ENCODE data around the gene TJP1.
"Not testable (repeated sequence)": the region's sequence is repeated elsewhere in the genome, so short reads cannot be mapped to it uniquely, and the experiment has no call there.

The TJP1 gene

DNA sequence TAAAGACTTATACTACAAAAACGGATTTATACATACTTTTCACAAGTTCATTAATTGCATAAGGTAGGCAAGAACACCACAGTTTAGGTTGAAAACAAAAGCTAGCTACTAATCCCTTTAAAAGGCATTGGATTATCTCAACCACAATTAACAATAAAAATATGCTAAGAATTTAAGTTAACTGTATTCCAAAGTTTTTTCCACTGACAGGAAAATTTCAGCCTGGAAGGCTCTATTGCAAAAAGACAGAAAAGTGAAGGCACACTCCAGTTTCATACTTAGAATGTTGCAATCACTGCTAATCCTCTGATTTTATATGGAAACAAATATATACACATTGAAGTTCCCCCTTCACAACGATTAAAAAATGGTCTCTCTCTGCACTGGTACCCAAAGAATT, 71.5 kb downstream of the TJP1 start:
- no peak for DNase-seq

GRCh38 chr15:29749365-29750086, 72.7 kb downstream of the TJP1 start:
- no peak for DNase-seq

DNA sequence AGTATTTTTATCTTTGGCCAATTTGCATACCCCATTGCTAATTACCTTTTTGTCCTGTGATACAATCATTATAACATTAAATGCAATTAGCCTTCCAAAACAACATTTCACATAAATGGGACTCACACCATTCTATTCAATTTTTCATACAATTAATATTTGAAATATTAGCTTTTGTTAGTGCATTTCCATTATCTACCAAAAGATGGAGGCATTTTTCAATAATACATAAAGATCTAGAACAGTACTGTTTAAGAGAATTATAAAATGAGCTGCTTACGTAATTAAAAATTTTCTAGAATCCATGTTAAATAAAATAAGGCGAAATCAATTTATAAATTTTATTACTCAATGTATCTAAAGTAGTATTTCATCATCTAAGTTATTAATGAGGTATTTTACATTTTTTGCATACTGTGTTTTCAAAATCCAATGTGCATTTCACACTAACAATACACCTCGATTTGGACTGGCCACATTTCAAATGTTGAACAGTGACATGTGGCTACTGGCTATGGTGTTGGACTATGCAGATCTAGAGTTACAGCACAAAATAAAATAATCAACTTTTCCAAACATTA, 74.3 kb downstream of the TJP1 start:
- DNase-seq = no peak

DNA sequence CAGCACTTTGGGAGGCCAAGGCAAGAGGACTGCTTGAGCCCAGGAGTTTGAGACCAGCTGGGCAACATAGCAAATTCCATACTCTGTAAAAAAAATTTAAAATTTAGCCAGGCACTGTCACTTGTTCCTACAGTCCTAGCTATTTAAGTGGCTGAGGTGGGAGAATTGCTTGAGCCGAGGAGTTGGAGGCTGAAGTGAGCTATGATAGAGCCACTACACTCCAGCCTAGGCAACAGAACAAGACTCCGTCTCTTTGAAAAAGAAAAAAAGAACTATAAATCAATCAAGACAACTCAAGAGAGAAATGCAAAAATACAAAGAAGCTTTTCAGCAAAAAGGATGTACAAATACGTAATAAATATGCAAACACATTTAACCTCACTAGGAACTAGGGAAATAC, 78.8 kb downstream of the TJP1 start:
- DNase-seq = no peak

DNA sequence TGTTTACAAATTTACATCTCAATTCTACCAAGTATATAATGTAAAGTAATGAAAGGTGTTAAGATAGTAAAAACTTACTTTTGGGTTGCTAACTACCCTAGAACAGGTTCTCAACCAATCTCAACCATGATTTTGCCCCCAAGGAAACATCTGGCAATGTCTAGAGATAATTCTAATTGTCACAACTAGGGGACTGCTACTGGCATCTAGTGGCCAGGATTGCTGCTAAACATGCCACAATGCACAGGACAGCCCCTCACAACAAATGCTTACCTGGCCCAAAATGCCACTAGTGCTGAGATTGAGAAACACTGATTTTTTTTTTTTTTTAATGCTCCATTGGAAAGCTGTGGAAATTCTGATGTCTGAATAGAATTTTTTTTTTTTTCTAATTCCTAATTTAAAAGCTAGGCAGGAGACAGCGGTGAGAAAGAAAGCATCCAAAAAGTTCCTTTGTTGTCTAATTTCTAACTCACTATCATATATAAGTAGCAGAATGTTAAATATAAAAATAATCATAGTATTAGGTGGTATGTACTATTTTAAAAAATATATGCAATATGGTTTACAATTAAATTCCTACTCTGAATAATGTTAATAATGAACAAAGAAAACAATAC, 81.5 kb downstream of the TJP1 start:
- DNase-seq = no peak

- DNase-seq = no peak
Measured at GRCh38 chr15:29736744-29737020, 85.6 kb downstream of the TJP1 start.

GRCh38 chr15:29736012-29736743, 86.1 kb downstream of the TJP1 start:
- no peak for DNase-seq

- no peak for DNase-seq
Measured at GRCh38 chr15:29734917-29735572, 87.2 kb downstream of the TJP1 start.

- no peak for DNase-seq
Measured at GRCh38 chr15:29731865-29732264, 90.4 kb downstream of the TJP1 start.

- not testable (repeated sequence) for DNase-seq
Measured at GRCh38 chr15:29730471-29730870, 91.8 kb downstream of the TJP1 start.

DNA sequence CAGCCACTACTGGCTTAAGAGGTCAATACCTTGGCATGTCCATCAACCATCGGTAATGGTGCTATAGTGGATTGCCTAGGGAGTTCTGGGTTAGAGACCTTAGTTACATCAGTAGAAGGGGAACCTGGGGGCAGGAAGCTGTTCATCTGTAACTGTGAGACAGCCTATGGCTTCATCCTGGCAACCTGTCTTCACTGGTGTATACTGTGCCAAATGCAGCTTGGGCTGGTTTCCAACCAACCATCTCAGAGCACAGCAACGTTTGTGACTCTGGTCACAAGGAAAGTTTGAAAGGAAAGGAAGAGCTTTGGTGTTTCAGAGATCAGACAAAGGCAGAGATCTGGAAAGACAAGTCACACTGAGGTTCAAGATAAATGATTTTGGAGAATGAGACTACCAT, 93.8 kb downstream of the TJP1 start:
- no peak for DNase-seq

GRCh38 chr15:29727871-29728270, 94.4 kb downstream of the TJP1 start:
- no peak for DNase-seq

DNA sequence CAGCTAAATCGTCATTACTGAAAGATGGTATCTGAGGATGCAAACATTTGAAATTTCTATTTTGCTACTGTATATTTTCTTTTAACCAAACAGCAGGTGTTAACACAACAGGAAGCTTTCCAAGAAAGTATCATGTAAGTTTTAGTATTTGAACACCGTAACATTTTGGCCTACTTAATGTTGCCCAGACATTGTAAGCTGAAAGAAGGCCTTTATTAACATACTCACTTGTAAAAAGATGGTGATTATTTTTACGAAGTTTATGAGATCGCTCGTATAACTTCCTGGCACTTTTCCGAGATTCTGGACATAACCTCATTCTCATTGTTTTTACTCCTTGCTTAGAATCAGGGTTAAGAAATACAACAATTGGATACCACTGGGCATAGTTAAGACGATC, 95.7 kb downstream of the TJP1 start:
- no peak for DNase-seq

DNA sequence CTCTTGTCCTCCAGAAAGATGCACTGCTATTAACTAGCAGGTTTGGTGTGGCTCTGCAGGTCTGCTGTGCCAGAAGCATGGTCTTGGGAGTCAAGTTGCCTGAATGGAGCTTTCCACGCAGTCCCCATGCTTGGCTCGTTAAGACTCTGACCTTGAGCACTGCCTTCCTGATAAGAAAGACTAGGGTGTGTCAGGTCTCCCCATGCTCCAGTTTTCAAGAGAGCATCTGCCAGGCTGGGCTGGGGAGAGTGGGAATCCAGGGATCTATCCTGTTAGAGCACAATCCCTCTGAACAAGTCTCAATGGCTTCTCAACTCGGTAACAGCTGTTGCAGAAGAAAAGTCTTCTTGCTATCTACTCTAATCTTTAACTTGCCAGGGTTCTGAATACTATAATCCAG, 98.2 kb downstream of the TJP1 start:
- no peak for DNase-seq

DNA sequence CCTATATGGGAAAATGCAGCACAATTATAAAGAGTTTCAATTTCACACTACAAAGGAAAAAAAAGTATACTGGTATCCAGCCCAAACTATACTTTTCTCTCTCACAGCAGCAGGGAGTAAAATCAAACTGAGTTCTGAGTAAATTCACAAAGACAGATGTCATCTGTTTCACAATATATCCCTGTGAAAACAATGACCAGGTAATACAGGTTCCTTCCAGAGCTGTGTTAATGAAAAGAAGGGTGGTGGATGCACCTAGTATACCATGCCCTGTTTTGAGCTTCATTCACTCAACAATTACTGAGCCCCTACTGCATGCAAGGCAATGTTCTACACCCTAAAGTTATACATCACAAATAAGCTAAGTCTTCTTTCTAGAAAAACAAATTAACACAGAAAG, 108.5 kb downstream of the TJP1 start:
- DNase-seq = no peak

GRCh38 chr15:29712149-29712885, 110.0 kb downstream of the TJP1 start:
- DNase-seq = no peak

GRCh38 chr15:29711531-29711930, 110.7 kb downstream of the TJP1 start:
- DNase-seq = no peak

- DNase-seq = no peak
Measured at GRCh38 chr15:29708519-29708918, 113.7 kb downstream of the TJP1 start.

DNA sequence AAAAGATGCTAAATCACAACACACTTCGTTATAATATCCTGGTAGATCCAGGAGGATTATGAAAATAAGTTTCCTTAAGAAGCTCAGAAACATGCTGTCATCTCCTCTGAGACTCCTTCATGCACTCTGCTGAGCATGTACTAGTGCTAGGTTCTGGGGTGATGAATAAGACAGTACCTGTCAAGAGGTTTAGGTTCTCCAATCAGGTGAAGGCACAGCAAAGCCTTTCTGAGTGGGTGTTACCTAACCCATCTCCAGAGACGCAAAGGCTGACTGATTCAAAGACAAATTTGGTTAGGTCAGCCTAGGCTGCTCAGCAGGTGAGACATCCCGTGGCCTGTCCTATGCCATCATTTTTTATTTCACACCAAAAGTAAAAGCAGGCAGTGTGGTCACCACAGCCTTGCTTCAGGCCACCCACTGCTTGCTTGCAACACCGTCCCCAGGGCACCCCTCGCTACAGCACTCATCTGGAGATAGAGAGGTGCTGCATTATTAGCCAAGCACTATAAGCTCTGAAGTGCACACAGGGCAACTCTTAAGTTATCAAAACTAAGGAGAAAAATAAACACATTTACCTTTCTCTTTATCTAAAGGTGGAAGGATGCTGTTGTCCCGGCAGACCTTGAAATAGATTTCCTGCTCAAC, 117.2 kb downstream of the TJP1 start:
- DNase-seq = no peak

DNA sequence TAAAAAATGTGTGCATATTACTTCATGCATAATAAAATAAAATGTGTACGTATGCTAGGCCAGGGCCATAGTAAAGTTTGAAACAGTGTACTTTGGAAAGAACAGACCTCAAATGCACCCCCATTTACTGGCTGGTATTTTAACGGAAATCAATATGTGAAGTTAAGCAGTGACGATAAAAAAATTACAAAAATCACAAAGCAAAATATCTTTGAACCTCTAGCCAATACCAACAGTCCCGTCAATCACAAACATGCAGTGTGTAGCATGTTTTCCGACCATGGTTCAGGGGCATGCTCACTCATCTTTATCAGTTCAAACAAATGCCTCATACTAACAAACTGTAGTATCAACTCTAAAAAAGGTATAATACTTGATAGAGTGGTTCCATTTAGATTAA, 121.1 kb downstream of the TJP1 start:
- DNase-seq = no peak

GRCh38 chr15:29700296-29700695, 122.0 kb downstream of the TJP1 start:
- DNase-seq = no peak

GRCh38 chr15:29699791-29700190, 122.5 kb downstream of the TJP1 start:
- DNase-seq = no peak

All from stimulated activated CD4-positive, alpha-beta T cell treated with anti-CD3 and anti-CD28 coated beads, Interleukin-2, amount 100 ng/mL, for 24 hours (primary cell).